GM21390 (cell line): ENCODE results near the gene CRIM1.

Experiments used
- ATAC-seq: cut with Tn5 transposase; IDR thresholded peaks from one replicate; pipeline ENCODE4 v1.9.1; 2021; ENCODE audit not compliant: unreplicated experiment

Gene CRIM1

GRCh38 chr2:36395866-36396265 lies 40.3 kb downstream of the CRIM1 start:
- no peak for ATAC-seq

GRCh38 chr2:36396878-36397539 lies 41.4 kb downstream of the CRIM1 start:
- no peak for ATAC-seq

- ATAC-seq: no peak
Measured at GRCh38 chr2:36397728-36398413, 42.3 kb downstream of the CRIM1 start.

GRCh38 chr2:36399050-36399449 lies 43.5 kb downstream of the CRIM1 start:
- no peak for ATAC-seq

GRCh38 chr2:36403675-36404230 lies 48.2 kb downstream of the CRIM1 start:
- ATAC-seq: no peak

GRCh38 chr2:36404318-36404717 lies 48.7 kb downstream of the CRIM1 start:
- ATAC-seq: peak; percentile 25

- peak; percentile 80 for ATAC-seq
Measured at GRCh38 chr2:36404754-36405153, 49.2 kb downstream of the CRIM1 start.

GRCh38 chr2:36405183-36405582 lies 49.6 kb downstream of the CRIM1 start:
- ATAC-seq: no peak

GRCh38 chr2:36406296-36406695 lies 50.7 kb downstream of the CRIM1 start:
- no peak for ATAC-seq

- no peak for ATAC-seq
Measured at GRCh38 chr2:36407413-36407812, 51.8 kb downstream of the CRIM1 start.

GRCh38 chr2:36408198-36408703 lies 52.7 kb downstream of the CRIM1 start:
- ATAC-seq: no peak

GRCh38 chr2:36409335-36409734 lies 53.8 kb downstream of the CRIM1 start:
- ATAC-seq: no peak

- ATAC-seq: no peak
Measured at GRCh38 chr2:36409935-36410334, 54.4 kb downstream of the CRIM1 start.

- no peak for ATAC-seq
Measured at GRCh38 chr2:36410681-36411080, 55.1 kb downstream of the CRIM1 start.

GRCh38 chr2:36411962-36412444 lies 56.4 kb downstream of the CRIM1 start:
- ATAC-seq: no peak

GRCh38 chr2:36413218-36413617 lies 57.6 kb downstream of the CRIM1 start:
- ATAC-seq: no peak

GRCh38 chr2:36414307-36414706 lies 58.7 kb downstream of the CRIM1 start:
- no peak for ATAC-seq

GRCh38 chr2:36415381-36416022 lies 59.9 kb downstream of the CRIM1 start:
- no peak for ATAC-seq

GRCh38 chr2:36416370-36417165 lies 61.0 kb downstream of the CRIM1 start:
- ATAC-seq: no peak

- ATAC-seq: no peak
Measured at GRCh38 chr2:36420569-36421181, 65.1 kb downstream of the CRIM1 start.
